ENCODE data around the gene RIBC2. TPM values are rescaled to one million over a fixed set of nuclear protein-coding genes. Genes with fewer than 3 reads are reported as not detected.
"Not testable (repeated sequence)": the region's sequence is repeated elsewhere in the genome, so short reads cannot be mapped to it uniquely, and the experiment has no call there.

Gene RIBC2
- total RNA-seq: 1 to 10 TPM in 1 of 4 donors, under 1 TPM in 1, not detected in 2; 0.94 to 1.1 TPM

- 3 to 4% methylated on average over 13 of the region's 68 CpGs for WGBS, 2 donors (ENCODE audit: low coverage in 1 of 2)
- Histone ChIP-seq H3K27ac (peak within 1 kb of the TSS in 2 of 4 donors; percentile 30 to 46), H3K36me3 (no peaks in the 10 kb centered on the region), H3K9me3 (no peaks in the 10 kb centered on the region), H3K4me1 (peaks cover 0 to 14% (median 4%) of the 10 kb centered on the region in 3 donors), H3K27me3 (peaks cover 17% of the 10 kb centered on the region), H3K4me3 (peak within 1 kb of the TSS; percentile 9 to 52)
- peak; percentile 89 for ATAC-seq
- TF ChIP-seq EP300 (IDR thresholded peaks at IDR 0.05): no peak
- TF ChIP-seq, protein P1, sequence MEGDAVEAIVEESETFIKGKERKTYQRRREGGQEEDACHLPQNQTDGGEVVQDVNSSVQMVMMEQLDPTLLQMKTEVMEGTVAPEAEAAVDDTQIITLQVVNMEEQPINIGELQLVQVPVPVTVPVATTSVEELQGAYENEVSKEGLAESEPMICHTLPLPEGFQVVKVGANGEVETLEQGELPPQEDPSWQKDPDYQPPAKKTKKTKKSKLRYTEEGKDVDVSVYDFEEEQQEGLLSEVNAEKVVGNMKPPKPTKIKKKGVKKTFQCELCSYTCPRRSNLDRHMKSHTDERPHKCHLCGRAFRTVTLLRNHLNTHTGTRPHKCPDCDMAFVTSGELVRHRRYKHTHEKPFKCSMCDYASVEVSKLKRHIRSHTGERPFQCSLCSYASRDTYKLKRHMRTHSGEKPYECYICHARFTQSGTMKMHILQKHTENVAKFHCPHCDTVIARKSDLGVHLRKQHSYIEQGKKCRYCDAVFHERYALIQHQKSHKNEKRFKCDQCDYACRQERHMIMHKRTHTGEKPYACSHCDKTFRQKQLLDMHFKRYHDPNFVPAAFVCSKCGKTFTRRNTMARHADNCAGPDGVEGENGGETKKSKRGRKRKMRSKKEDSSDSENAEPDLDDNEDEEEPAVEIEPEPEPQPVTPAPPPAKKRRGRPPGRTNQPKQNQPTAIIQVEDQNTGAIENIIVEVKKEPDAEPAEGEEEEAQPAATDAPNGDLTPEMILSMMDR (IDR thresholded peaks at IDR 0.05): peak in 1 of 4 experiments; percentile 20
- no peak for TF ChIP-seq POLR2A (IDR thresholded peaks at IDR 0.05)
- peak; percentile 4 for TF ChIP-seq POLR2AphosphoS5 (IDR thresholded peaks at IDR 0.05)
Measured at GRCh38 chr22:45413368-45414211, at the start of gene RIBC2, which contains the start of gene SMC1B. TSS of gene RIBC2 (plus strand) at chr22:45413693. CDS start at chr22:45413887, 194 bp downstream. TSS of gene SMC1B (minus strand) at chr22:45413599. CDS start at chr22:45413567, 32 bp downstream.

DNA sequence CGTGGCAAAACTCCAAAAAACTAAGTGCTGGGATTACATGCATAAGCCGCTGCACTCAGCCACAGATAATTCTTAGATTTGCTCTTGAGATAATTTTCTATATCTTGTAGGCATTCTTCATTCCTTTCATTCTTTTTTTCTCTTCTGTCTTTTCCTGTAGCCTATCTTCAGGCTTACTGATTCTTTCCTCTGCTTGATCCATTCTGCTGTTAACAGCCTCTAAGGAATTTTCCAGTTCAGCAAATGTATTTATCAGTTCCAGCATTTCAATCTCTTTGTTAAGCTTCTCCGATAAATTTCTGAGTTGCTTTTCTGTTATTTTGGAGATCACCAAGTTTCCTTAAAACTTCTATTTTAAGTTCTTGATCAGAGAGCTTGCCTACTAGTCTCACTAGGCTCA is 46.8 kb upstream of the RIBC2 start:
- Histone ChIP-seq H3K4me3 (no peak overlapping the region), H3K36me3 (no peaks in the 10 kb centered on the region), H3K4me1 (no peaks in the 10 kb centered on the region), H3K27me3 (peaks cover 36% of the 10 kb centered on the region), H3K27ac (no peak overlapping the region), H3K9me3 (peaks cover 0 to 19% (median 0%) of the 10 kb centered on the region in 3 donors)
- no peak for ATAC-seq
- 70 to 81% methylated on average over 3 of the region's 3 CpGs for WGBS, 2 donors (ENCODE audit: low coverage in 1 of 2)
- TF ChIP-seq, protein P1 (IDR thresholded peaks at IDR 0.05): no peak
- TF ChIP-seq EP300 (IDR thresholded peaks at IDR 0.05) (no peak), POLR2A (IDR thresholded peaks at IDR 0.05) (no peak), POLR2AphosphoS5 (IDR thresholded peaks at IDR 0.05) (no peak)

DNA sequence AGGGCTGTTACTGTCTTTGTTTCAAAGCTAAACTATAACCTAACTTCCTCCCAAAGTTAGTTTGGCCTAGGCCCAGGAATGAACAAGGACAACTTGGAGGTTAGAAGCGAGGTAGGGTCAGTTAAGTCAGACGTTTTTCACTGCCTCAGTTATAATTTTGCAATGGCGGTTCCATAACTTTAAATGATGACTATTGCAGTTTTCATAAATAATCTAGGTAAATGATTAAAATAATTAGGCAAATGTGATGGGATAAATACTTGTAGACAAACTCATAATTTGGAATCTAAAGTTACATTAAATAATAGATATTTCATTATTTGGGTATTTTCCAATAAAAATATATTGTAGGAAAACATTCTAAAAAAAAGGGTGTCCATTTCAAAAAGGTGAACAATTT is 39.9 kb upstream of the RIBC2 start:
- not testable (repeated sequence) for ATAC-seq, H3K9me3 ChIP-seq, H3K36me3 ChIP-seq, H3K27me3 ChIP-seq, H3K27ac ChIP-seq, H3K4me1 ChIP-seq, H3K4me3 ChIP-seq
- WGBS, 2 donors (ENCODE audit: low coverage in 1 of 2): 88 to 90% methylated on average over 3 of the region's 3 CpGs

DNA sequence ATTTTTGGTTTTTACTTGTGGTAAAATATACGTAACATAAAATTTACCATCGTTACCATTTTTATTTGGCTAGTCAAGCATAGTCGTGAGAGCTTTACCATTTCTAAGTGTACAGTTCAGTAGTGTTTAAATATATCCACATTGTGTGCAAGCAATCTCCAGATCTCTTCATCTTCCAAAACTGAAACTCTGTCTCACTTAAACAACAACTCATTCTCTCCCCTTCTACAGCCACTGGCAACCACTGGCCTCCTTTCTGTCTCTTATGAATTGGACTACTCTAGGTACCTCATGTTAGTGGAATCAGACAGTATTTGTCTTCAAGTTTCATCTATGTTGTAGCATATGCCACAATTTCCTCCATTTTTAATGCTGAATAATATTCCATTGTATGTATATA is 37.5 kb upstream of the RIBC2 start:
- ATAC-seq: no peak
- no peaks in the 10 kb centered on the region for H3K27me3 ChIP-seq
- no peaks in the 10 kb centered on the region for H3K36me3 ChIP-seq
- 87 to 88% methylated on average over 3 of the region's 3 CpGs for WGBS, 2 donors (ENCODE audit: low coverage in 1 of 2)
- no peak overlapping the region for H3K27ac ChIP-seq
- TF ChIP-seq POLR2AphosphoS5 (IDR thresholded peaks at IDR 0.05): no peak
- no peak for TF ChIP-seq EP300 (IDR thresholded peaks at IDR 0.05)
- no peak for TF ChIP-seq POLR2A (IDR thresholded peaks at IDR 0.05)
- TF ChIP-seq, protein P1 (IDR thresholded peaks at IDR 0.05): no peak
- no peaks in the 10 kb centered on the region for H3K4me1 ChIP-seq
- no peak overlapping the region for H3K4me3 ChIP-seq
- H3K9me3 ChIP-seq: no peaks in the 10 kb centered on the region

DNA sequence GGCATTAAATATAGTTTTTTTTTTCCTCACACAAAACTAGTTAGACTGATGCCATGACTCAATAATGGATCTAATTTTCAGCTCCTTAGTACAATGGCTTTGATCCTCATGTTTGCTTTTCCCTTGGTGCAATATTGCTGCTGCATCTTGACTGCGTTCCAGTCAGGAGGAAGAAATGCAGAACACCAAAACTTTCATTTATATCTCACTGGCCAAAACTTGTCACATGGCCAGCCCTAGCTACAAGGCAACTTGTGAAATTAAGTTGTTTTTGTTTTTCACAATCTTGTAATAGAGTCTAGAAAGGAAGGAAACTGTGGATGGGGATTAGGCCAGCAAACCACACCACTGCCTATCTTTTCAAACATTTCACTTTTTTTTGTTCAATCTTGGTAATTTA is 36.8 kb upstream of the RIBC2 start:
- H3K4me3 ChIP-seq: no peak overlapping the region
- no peaks in the 10 kb centered on the region for H3K36me3 ChIP-seq
- H3K27ac ChIP-seq: no peak overlapping the region
- 62 to 86% methylated on average over 1 of the region's 1 CpG for WGBS, 2 donors (ENCODE audit: low coverage in 1 of 2)
- no peaks in the 10 kb centered on the region for H3K4me1 ChIP-seq
- no peaks in the 10 kb centered on the region for H3K9me3 ChIP-seq
- TF ChIP-seq POLR2A (IDR thresholded peaks at IDR 0.05) (no peak), EP300 (IDR thresholded peaks at IDR 0.05) (no peak), POLR2AphosphoS5 (IDR thresholded peaks at IDR 0.05) (no peak)
- TF ChIP-seq, protein P1 (IDR thresholded peaks at IDR 0.05): no peak
- ATAC-seq: peak; percentile 68
- no peaks in the 10 kb centered on the region for H3K27me3 ChIP-seq

Measured in gastroesophageal sphincter (tissue), 4 donors.